Glutamatergic neuron (in vitro differentiated cells): ENCODE results near the gene PAIP1. TPM values are rescaled to one million over a fixed set of nuclear protein-coding genes. Genes with fewer than 3 reads are reported as not detected.
A peak's percentile ranks its signal among the peaks of the same experiment; 100 is the strongest.
"Not testable (repeated sequence)": the region's sequence is repeated elsewhere in the genome, so short reads cannot be mapped to it uniquely, and the experiment has no call there.

Experiments
- DNase-seq: peaks from one replicate; pipeline ENCODE4 v3.0.0; 2022
- H3K27ac Mint-ChIP-seq: one replicate; pipeline ENCODE4 v1.8.0; 2020; ENCODE audit warnings: mild to moderate bottlenecking, mixed read lengths, inconsistent platforms; ENCODE audit not compliant: unreplicated experiment
- H3K27me3 Mint-ChIP-seq: one replicate; pipeline ENCODE4 v1.8.0; 2020; ENCODE audit warnings: mild to moderate bottlenecking, moderate library complexity, mixed read lengths, inconsistent platforms; ENCODE audit not compliant: unreplicated experiment
- H3K36me3 Mint-ChIP-seq: one replicate; pipeline ENCODE4 v1.8.0; 2020; ENCODE audit warnings: mild to moderate bottlenecking, mixed read lengths, inconsistent platforms; ENCODE audit not compliant: unreplicated experiment
- H3K4me1 Mint-ChIP-seq: one replicate; pipeline ENCODE4 v1.8.0; 2020; ENCODE audit warnings: mild to moderate bottlenecking, low read depth, mixed read lengths, inconsistent platforms; ENCODE audit not compliant: unreplicated experiment
- H3K4me3 Mint-ChIP-seq: one replicate; pipeline ENCODE4 v1.8.0; 2020; ENCODE audit warnings: mild to moderate bottlenecking, mixed read lengths, inconsistent platforms; ENCODE audit not compliant: unreplicated experiment
- H3K9me3 Mint-ChIP-seq: one replicate; pipeline ENCODE4 v1.8.0; 2020; ENCODE audit warnings: mild to moderate bottlenecking, moderate library complexity, mixed read lengths, inconsistent platforms; ENCODE audit not compliant: unreplicated experiment
- CTCF ChIP-seq: fragments of 200-600 bp; sonication (generic); IDR thresholded peaks from one replicate; pipeline ENCODE4 v1.5.0; 2021; ENCODE audit not compliant: partially characterized antibody, unreplicated experiment
- total RNA-seq: library from RNA; stranded (reverse); fragmentation: NEBNext Ultra II Directional; extraction: Animal tissue kit (Norgen Biotek cat#: 25700); gene quantifications from one replicate; pipeline ENCODE4 v1.2.1, GENCODE V29; 2021; ENCODE audit not compliant: unreplicated experiment

The PAIP1 gene
- total RNA-seq, 1 donor from 2014 or later = 127 TPM

GRCh38 chr5:43514816-43515677 is 41.8 kb downstream of the PAIP1 start, which contains the start of gene C5orf34:
C5orf34 (minus strand) TSS chr5:43515148; CDS start chr5:43509339, 5,809 bp downstream.
- peaks cover 5% of the 10 kb centered on the region for H3K36me3 Mint-ChIP-seq
- no peak for TF ChIP-seq CTCF
- H3K27ac Mint-ChIP-seq = peak within 1 kb of the TSS; percentile 62
- peaks cover 8% of the 10 kb centered on the region for H3K27me3 Mint-ChIP-seq
- H3K4me1 Mint-ChIP-seq = peaks cover 13% of the 10 kb centered on the region
- DNase-seq = peak; percentile 97
- H3K4me3 Mint-ChIP-seq = peak within 1 kb of the TSS; percentile 96
- H3K9me3 Mint-ChIP-seq = peaks cover 7% of the 10 kb centered on the region

- Mint-ChIP-seq H3K4me3 (peak overlapping the region; percentile 96), H3K36me3 (peaks cover 5% of the 10 kb centered on the region), H3K27me3 (peaks cover 7% of the 10 kb centered on the region), H3K4me1 (peaks cover 13% of the 10 kb centered on the region), H3K9me3 (peaks cover 7% of the 10 kb centered on the region), H3K27ac (peak overlapping the region; percentile 62)
- no peak for TF ChIP-seq CTCF
- no peak for DNase-seq
Observed at GRCh38 chr5:43514471-43514815, 42.4 kb downstream of the PAIP1 start.

GRCh38 chr5:43514025-43514424 is 42.9 kb downstream of the PAIP1 start:
- peaks cover 13% of the 10 kb centered on the region for H3K4me1 Mint-ChIP-seq
- H3K27ac Mint-ChIP-seq = peak overlapping the region; percentile 62
- no peak for DNase-seq

GRCh38 chr5:43511062-43511461 is 45.8 kb downstream of the PAIP1 start:
- H3K4me3 Mint-ChIP-seq, H3K27ac Mint-ChIP-seq, H3K27me3 Mint-ChIP-seq, H3K36me3 Mint-ChIP-seq, H3K9me3 Mint-ChIP-seq: not testable (repeated sequence)
- peaks cover 13% of the 10 kb centered on the region for H3K4me1 Mint-ChIP-seq
- peak; percentile 24 for DNase-seq

More at GRCh38 chr5:43514025-43514424, 42.9 kb downstream of the PAIP1 start:
- Mint-ChIP-seq H3K27me3 (peaks cover 7% of the 10 kb centered on the region), H3K4me3 (peak overlapping the region; percentile 96), H3K36me3 (peaks cover 5% of the 10 kb centered on the region), H3K9me3 (peaks cover 7% of the 10 kb centered on the region)
- TF ChIP-seq CTCF = no peak

GRCh38 chr5:43498581-43498980 is 58.3 kb downstream of the PAIP1 start:
- no peaks in the 10 kb centered on the region for H3K9me3 Mint-ChIP-seq
- no peak for DNase-seq
- H3K27ac Mint-ChIP-seq = no peak overlapping the region
- no peak for TF ChIP-seq CTCF
- H3K36me3 Mint-ChIP-seq = no peaks in the 10 kb centered on the region
- H3K27me3 Mint-ChIP-seq = no peaks in the 10 kb centered on the region
- no peak overlapping the region for H3K4me3 Mint-ChIP-seq
- no peaks in the 10 kb centered on the region for H3K4me1 Mint-ChIP-seq
